HUES64 (cell line): ENCODE data around the gene NDUFS6.
"Not testable (repeated sequence)": the region's sequence is repeated elsewhere in the genome, so short reads cannot be mapped to it uniquely, and the experiment has no call there.

ENCODE experiments used
- H3K27ac ChIP-seq: 2 replicates; pipeline ENCODE4 v1.7.0; 2013; ENCODE audit warnings: low read depth, low read length, inconsistent platforms
- H3K27me3 ChIP-seq: 2 replicates; pipeline ENCODE4 v1.6.1; 2013; ENCODE audit warnings: mild to moderate bottlenecking, low read length; ENCODE audit not compliant: insufficient read depth
- H3K36me3 ChIP-seq: 2 replicates; pipeline ENCODE4 v1.6.1; 2013; ENCODE audit warnings: mild to moderate bottlenecking, low read length; ENCODE audit not compliant: insufficient read depth
- H3K4me1 ChIP-seq: 2 replicates; pipeline ENCODE4 v1.6.1; 2013; ENCODE audit warnings: mild to moderate bottlenecking, low read length, moderate library complexity; ENCODE audit not compliant: insufficient read depth
- H3K4me3 ChIP-seq: 2 replicates; pipeline ENCODE4 v1.5.1; 2013; ENCODE audit warnings: mild to moderate bottlenecking, low read length, moderate library complexity
- H3K9ac ChIP-seq: 2 replicates; pipeline ENCODE4 v1.6.1; 2013; ENCODE audit warnings: mild to moderate bottlenecking, low read depth, low read length
- H3K9me3 ChIP-seq: 2 replicates; pipeline ENCODE4 v1.6.1; 2013; ENCODE audit warnings: low read depth, low read length; ENCODE audit not compliant: insufficient read depth
- WGBS: fragments of 150-250, 120-280 bp; methylation state at CpG from one replicate; pipeline ENCODE4 v1.1.7; 2013; ENCODE audit warnings: missing lambda C conversion rate; 5-methylcytosine and 5-hydroxymethylcytosine counted together

Gene NDUFS6

DNA sequence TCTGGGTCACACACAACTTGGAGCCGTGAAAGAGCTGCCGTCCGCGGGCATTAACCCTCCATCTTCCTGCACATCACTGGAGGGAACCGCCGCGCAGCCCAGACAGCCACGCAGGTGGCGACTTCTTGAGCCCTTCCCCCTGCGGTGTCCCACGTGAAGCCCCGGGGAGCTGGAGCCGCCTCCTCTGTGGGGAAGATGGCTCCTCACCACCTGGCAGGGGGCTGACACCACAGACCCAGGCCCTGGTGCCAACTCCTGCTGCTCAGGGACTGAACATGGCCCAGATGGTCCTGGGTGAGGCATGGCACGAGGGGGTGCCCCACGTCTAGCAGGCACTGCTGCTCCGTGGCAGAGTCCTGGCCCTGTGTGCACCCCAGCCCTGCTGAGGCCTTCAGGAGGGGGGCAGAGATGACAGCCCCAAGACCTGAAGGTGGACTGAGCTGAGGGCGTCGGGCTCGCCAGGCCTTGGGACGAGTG, 38.9 kb downstream of the NDUFS6 start:
- Histone ChIP-seq H3K27ac (no peak overlapping the region), H3K4me1 (peaks cover 3% of the 10 kb centered on the region; the same call in 1 of the 2 replicates), H3K4me3 (no peak overlapping the region), H3K27me3 (peaks cover 5% of the 10 kb centered on the region; the same call in 1 of the 2 replicates), H3K36me3 (no peaks in the 10 kb centered on the region), H3K9ac (no peak overlapping the region), H3K9me3 (no peaks in the 10 kb centered on the region)
- 92% methylated on average over 20 of the region's 20 CpGs for WGBS

DNA sequence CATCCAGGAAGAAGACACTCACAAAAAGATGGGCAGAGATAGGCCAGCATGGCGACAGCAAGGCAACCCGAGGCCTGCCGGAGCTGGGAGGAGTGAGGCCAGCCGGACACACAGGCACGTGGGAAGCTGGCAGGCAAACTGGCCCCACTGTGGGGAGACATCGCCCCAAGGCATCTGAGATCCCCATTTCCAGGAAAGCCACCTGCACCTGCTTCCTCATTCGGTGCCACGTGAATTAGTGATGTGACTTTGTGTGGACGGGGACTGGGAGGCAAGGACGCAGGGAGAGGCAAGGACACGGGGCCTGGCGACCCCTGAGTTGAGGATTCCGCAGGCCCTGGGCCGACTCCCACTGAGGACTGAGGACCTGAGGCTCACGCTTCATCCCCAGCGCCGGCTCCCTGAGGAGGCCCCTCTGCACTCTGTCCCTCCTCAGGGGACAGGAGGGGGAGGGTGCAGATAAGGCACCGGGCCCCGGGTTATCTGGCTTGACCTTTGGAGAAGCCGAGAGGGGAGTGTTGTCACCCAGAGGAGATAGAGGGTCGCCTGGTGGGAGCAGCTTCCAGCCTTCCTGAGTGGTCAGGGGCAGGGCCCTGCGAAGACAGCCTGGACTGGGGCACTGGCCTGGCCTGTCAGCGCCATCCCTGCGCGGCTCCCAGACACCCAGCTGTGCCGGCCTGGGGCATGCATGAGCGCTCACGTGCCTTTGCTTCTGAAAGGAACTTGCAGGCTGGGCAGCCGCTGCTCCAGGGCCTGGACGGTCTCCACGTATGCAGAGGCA, 39.7 kb downstream of the NDUFS6 start:
- Histone ChIP-seq H3K27ac (no peak overlapping the region), H3K9ac (no peak overlapping the region), H3K4me1 (peaks cover 3% of the 10 kb centered on the region; the same call in 1 of the 2 replicates), H3K4me3 (no peak overlapping the region), H3K9me3 (no peaks in the 10 kb centered on the region), H3K27me3 (peaks cover 5% of the 10 kb centered on the region; the same call in 1 of the 2 replicates), H3K36me3 (no peaks in the 10 kb centered on the region)
- 54% methylated on average over 31 of the region's 31 CpGs for WGBS

DNA sequence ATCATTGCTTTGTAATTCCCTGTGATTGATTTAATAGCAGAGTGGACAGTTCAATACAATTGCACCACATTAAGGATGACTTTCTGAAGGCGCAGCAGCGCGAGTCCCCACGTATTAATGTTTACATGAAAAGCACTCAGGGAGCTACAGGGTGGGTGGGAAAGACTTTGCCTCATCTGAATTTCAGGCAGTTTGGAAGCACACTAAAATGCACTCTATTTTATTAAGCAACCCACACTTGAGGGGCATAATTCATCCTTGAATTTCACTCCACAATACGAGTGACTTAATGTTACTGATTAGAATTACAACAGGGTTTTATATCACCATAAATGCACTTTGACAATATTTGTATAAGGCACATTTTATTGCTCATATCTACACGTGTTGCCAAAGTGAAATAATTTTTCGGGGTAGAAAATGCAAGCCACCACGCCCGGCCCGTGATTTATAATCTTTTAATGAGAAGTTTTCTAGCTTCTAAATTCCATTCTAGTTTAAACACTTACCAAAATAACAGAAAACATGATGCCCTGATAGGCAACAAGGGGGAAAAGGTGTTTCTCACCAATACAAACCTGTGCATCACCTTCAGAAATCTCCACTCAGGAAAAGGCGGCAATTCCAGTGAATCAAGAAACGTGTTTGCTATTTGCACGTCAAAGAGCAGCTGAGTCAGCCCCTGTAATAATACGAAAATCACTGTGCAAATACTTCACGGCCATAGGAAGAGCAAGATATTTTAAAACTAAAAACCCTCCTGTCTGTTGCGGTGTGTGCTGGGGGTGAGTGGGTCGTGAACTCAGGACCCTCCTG, 41.0 kb downstream of the NDUFS6 start:
- Histone ChIP-seq H3K4me1 (peaks cover 3% of the 10 kb centered on the region; the same call in 1 of the 2 replicates), H3K9me3 (no peaks in the 10 kb centered on the region), H3K9ac (no peak overlapping the region), H3K4me3 (no peak overlapping the region), H3K27ac (no peak overlapping the region), H3K27me3 (peaks cover 5% of the 10 kb centered on the region; the same call in 1 of the 2 replicates), H3K36me3 (no peaks in the 10 kb centered on the region)
- WGBS, result 90% methylated on average over 15 of the region's 17 CpGs

DNA sequence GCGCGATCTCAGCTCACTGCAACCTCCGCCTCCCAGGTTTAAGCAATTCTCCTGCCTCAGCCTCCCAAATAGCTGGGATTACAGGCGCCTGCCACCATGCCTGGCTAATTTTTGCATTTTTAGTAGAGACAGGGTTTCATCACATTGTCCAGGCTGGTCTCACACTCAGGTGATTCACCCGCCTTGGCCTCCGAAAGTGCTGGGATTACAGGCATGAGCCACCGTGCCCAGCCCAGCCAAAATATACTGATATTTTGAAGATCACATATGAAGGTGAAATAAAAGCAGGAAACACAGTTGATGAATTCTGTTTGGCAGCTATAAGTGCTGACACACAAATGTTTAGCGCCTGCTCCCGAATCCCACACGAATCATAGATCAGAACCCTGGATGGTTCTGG, 42.6 kb downstream of the NDUFS6 start:
- not testable (repeated sequence) for H3K9ac ChIP-seq, H3K27ac ChIP-seq, H3K4me1 ChIP-seq, H3K36me3 ChIP-seq, H3K9me3 ChIP-seq, H3K4me3 ChIP-seq
- WGBS, result 86% methylated on average over 10 of the region's 10 CpGs
- H3K27me3 ChIP-seq, result peaks cover 12% of the 10 kb centered on the region

DNA sequence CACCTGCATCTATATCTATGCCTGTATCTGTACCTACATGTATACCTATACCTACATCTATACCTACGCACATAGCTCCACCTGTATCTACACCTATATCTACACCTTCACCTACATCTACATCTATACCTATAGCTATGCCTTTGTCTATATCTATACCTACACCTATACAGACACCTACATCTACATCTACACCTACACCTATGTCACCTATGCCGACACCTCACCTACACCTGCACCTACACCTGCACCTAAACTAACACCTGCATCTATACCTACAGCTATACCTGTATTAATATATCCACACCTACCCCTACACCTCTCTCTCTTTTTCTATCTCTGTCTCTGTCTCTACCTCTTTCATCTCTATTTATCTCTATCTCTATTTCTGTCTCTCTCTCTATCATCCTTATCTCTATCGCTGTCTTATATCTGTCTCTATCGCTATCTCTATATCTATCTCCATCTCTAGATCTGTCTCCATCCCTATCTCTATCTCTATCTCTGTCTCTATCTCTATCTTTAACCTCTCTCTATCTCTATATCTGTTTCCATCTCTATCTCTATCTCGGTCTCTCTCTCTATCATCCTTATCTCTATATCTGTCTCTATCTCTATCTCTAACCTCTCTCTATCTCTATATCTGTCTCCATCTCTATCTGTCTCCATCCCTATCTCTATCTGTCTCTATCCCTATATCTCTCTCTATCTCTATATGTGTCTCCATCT, 43.7 kb downstream of the NDUFS6 start:
- Histone ChIP-seq H3K9me3 (no peaks in the 10 kb centered on the region), H3K4me1 (peaks cover 3% of the 10 kb centered on the region; the same call in 1 of the 2 replicates), H3K27me3 (peaks cover 17% of the 10 kb centered on the region), H3K36me3 (no peaks in the 10 kb centered on the region), H3K9ac (no peak overlapping the region), H3K27ac (no peak overlapping the region), H3K4me3 (no peak overlapping the region)
- 93% methylated on average over 5 of the region's 5 CpGs for WGBS

DNA sequence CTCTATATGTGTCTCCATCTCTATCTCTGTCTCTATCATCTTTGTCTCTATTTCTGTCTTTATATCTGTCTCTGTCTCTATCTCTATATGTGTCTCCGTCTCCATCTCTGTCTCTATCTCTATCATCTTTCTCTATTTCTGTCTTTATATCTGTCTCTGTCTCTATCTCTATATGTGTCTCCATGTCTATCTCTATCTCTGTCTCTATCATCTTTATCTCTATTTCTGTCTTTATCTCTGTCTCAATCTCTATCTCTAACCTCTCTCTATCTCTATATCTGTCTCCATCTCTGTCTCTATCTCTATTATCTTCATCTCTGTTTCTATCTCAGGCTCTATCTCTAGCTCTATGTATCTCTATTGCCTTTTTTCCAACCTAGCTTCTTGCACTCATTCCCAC, 44.5 kb downstream of the NDUFS6 start:
- no peaks in the 10 kb centered on the region for H3K36me3 ChIP-seq
- no peaks in the 10 kb centered on the region for H3K9me3 ChIP-seq
- H3K4me3 ChIP-seq, result no peak overlapping the region
- no peak overlapping the region for H3K27ac ChIP-seq
- H3K4me1 ChIP-seq, result peaks cover 3% of the 10 kb centered on the region; the same call in 1 of the 2 replicates
- WGBS, result 91% methylated on average over 1 of the region's 1 CpG
- H3K9ac ChIP-seq, result no peak overlapping the region
- H3K27me3 ChIP-seq, result peaks cover 25% of the 10 kb centered on the region

DNA sequence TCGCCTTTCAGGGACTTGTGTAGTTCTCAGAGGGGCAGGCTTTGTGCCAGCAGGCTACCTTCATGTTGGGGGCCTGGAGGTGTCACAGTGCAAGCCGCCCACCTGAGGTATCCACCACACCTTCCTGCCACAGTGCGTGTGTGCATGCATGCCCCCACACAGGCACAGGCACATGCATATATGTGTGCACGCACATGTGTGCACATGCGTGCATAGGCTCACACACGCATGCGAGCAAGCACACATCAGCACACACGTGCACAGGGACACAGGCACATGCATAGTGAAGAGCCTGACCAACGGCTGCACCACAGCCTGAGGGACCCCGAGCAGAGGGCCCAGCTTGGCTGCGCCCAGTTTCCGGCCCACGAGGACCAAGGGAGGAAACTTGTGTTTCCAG, 45.4 kb downstream of the NDUFS6 start:
- Histone ChIP-seq H3K9ac (no peak overlapping the region), H3K9me3 (no peaks in the 10 kb centered on the region), H3K4me1 (no peaks in the 10 kb centered on the region), H3K4me3 (no peak overlapping the region), H3K36me3 (no peaks in the 10 kb centered on the region), H3K27me3 (peaks cover 34% of the 10 kb centered on the region), H3K27ac (no peak overlapping the region)
- WGBS, result 90% methylated on average over 13 of the region's 13 CpGs

DNA sequence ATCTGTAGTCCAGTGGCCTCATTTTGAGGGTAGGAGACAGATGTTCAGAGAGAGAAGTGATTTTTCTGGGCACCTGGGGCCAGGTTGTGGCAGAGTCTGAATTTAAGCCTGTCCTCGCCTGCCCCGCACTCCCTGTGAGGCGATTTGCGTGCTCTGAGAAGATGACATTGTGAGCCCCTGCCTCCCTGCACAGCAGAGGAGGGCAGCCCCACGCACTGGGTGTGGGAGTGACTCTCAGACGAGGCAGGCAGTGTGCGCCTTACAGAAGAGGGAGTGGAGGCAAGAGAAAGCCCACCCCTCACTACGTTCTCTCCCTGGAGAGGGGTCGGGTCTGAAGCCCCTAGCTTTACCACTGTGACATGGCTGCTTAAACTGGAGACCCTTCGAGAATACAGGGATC, 45.8 kb downstream of the NDUFS6 start:
- H3K4me3 ChIP-seq, result no peak overlapping the region
- H3K27me3 ChIP-seq, result peaks cover 39% of the 10 kb centered on the region
- no peak overlapping the region for H3K27ac ChIP-seq
- 82% methylated on average over 10 of the region's 10 CpGs for WGBS
- H3K9me3 ChIP-seq, result no peaks in the 10 kb centered on the region
- H3K36me3 ChIP-seq, result no peaks in the 10 kb centered on the region
- no peak overlapping the region for H3K9ac ChIP-seq
- H3K4me1 ChIP-seq, result no peaks in the 10 kb centered on the region

DNA sequence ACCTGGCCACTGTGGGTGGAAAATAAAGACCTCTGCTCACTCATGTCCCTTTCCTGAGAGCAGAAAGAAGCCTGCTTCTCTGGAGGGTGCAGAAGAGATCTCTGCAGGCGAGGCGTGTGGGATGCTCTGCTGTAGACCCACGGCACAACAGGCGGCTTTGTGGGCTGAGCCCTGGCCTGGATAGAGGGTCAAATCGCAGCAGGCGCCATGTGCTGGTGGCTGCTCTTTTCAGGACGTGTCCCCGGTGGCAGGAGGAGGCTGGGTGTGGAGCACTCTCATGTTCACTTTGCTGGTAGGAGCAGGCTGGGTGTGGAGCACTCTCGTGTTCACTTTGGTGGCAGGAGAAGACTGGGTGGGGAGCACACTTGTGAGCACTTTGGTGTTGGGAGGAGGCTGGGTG, 46.4 kb downstream of the NDUFS6 start:
- no peaks in the 10 kb centered on the region for H3K36me3 ChIP-seq
- no peak overlapping the region for H3K9ac ChIP-seq
- 84% methylated on average over 9 of the region's 9 CpGs for WGBS
- no peak overlapping the region for H3K4me3 ChIP-seq
- H3K4me1 ChIP-seq, result no peaks in the 10 kb centered on the region
- H3K27me3 ChIP-seq, result peaks cover 45% of the 10 kb centered on the region
- no peak overlapping the region for H3K27ac ChIP-seq
- no peaks in the 10 kb centered on the region for H3K9me3 ChIP-seq

DNA sequence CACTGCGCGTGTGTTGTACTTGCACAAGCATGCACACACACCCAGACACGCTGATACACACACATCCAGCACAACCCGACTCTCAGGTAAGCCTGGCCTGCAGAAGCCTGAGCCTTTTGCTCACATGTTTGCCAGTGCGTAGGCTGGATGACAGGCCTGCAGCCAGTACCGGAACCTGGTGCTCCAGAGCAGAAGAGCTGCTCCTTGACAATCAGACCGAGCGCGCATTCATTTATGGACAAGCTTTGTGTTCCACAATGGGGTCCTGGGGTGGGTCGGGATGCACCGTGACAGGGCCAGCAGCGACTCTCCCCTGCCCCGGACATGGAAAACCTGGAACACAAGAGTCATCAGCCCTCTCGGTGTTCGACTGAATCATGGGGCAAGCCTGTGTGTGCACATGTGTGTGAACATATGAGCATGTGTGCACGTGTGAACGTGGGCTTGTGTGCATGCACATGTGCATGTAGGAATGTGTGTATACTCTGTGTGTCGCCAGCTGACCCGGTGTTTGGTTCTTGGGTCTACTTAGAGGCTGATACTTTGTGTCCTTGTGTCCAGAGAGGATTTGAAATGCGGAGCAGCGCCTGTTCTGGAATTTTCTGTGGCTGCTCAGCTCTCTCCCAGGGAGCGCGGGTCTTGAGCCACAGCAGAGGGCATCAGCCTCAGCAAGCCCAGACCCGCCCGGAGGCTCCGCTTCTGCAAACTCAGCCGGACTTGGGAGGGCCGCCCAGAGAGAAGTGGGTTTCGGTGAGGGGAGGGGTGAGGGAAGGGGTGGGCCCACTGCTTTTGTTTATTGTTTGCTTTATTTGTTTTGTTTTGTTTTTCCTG, 49.3 kb downstream of the NDUFS6 start:
- Histone ChIP-seq H3K4me1 (no peaks in the 10 kb centered on the region), H3K27ac (no peak overlapping the region), H3K4me3 (peak overlapping the region; percentile 46), H3K9me3 (no peaks in the 10 kb centered on the region), H3K9ac (no peak overlapping the region), H3K27me3 (peaks cover 58% of the 10 kb centered on the region), H3K36me3 (no peaks in the 10 kb centered on the region)
- WGBS, result 76% methylated on average over 29 of the region's 29 CpGs
